ENCODE results near the gene LIG1.
A peak's percentile ranks its signal among the peaks of the same experiment; 100 is the strongest.

- TF ChIP-seq, protein P1, sequence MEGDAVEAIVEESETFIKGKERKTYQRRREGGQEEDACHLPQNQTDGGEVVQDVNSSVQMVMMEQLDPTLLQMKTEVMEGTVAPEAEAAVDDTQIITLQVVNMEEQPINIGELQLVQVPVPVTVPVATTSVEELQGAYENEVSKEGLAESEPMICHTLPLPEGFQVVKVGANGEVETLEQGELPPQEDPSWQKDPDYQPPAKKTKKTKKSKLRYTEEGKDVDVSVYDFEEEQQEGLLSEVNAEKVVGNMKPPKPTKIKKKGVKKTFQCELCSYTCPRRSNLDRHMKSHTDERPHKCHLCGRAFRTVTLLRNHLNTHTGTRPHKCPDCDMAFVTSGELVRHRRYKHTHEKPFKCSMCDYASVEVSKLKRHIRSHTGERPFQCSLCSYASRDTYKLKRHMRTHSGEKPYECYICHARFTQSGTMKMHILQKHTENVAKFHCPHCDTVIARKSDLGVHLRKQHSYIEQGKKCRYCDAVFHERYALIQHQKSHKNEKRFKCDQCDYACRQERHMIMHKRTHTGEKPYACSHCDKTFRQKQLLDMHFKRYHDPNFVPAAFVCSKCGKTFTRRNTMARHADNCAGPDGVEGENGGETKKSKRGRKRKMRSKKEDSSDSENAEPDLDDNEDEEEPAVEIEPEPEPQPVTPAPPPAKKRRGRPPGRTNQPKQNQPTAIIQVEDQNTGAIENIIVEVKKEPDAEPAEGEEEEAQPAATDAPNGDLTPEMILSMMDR (conservative IDR thresholded peaks at IDR 0.05; ENCODE audit: low read depth in 2 of 2): no peak
- TF ChIP-seq POLR2AphosphoS5 (IDR thresholded peaks at IDR 0.05; ENCODE audit: low read depth): peak; percentile 51
- TF ChIP-seq JUNB (IDR thresholded peaks at IDR 0.05; ENCODE audit: unreplicated experiment): no peak
- TF ChIP-seq EZH2phosphoT487 (IDR thresholded peaks at IDR 0.05; ENCODE audit: unreplicated experiment): no peak
- TF ChIP-seq EZH2 (IDR thresholded peaks at IDR 0.05; ENCODE audit: low read depth, unreplicated experiment): no peak
- TF ChIP-seq STAT1 (IDR thresholded peaks at IDR 0.05; ENCODE audit: unreplicated experiment): no peak
- no peak for TF ChIP-seq ZNF114 (CRISPR knock-in tag; IDR thresholded peaks at IDR 0.05)
- TF ChIP-seq, protein P2, sequence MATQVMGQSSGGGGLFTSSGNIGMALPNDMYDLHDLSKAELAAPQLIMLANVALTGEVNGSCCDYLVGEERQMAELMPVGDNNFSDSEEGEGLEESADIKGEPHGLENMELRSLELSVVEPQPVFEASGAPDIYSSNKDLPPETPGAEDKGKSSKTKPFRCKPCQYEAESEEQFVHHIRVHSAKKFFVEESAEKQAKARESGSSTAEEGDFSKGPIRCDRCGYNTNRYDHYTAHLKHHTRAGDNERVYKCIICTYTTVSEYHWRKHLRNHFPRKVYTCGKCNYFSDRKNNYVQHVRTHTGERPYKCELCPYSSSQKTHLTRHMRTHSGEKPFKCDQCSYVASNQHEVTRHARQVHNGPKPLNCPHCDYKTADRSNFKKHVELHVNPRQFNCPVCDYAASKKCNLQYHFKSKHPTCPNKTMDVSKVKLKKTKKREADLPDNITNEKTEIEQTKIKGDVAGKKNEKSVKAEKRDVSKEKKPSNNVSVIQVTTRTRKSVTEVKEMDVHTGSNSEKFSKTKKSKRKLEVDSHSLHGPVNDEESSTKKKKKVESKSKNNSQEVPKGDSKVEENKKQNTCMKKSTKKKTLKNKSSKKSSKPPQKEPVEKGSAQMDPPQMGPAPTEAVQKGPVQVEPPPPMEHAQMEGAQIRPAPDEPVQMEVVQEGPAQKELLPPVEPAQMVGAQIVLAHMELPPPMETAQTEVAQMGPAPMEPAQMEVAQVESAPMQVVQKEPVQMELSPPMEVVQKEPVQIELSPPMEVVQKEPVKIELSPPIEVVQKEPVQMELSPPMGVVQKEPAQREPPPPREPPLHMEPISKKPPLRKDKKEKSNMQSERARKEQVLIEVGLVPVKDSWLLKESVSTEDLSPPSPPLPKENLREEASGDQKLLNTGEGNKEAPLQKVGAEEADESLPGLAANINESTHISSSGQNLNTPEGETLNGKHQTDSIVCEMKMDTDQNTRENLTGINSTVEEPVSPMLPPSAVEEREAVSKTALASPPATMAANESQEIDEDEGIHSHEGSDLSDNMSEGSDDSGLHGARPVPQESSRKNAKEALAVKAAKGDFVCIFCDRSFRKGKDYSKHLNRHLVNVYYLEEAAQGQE (IDR thresholded peaks at IDR 0.05; ENCODE audit: unreplicated experiment): no peak
- no peak; the same call in 1 of the 2 replicates for TF ChIP-seq CREB1 (CRISPR knock-in tag; IDR thresholded peaks at IDR 0.05; ENCODE audit: low read depth)
- no peak for TF ChIP-seq ZNF462 (CRISPR knock-in tag; IDR thresholded peaks at IDR 0.05)
- no peak for TF ChIP-seq NANOG (IDR thresholded peaks at IDR 0.05; ENCODE audit: borderline replicate concordance)
- no peak for TF ChIP-seq ZNF331 (CRISPR knock-in tag; IDR thresholded peaks at IDR 0.05; ENCODE audit: low read depth)
Measured at GRCh38 chr19:48203794-48204628, 33.9 kb upstream of the LIG1 start.
